CD4-positive, alpha-beta T cell treated with Interleukin-21 for 1 hour (primary cell): ENCODE data around the gene RFX8.
"Not testable (repeated sequence)": the region's sequence is repeated elsewhere in the genome, so short reads cannot be mapped to it uniquely, and the experiment has no call there.

Experiments
- DNase-seq: peaks from one replicate; pipeline ENCODE4 v3.0.0-alpha.2; 2020

RFX8 gene

DNA sequence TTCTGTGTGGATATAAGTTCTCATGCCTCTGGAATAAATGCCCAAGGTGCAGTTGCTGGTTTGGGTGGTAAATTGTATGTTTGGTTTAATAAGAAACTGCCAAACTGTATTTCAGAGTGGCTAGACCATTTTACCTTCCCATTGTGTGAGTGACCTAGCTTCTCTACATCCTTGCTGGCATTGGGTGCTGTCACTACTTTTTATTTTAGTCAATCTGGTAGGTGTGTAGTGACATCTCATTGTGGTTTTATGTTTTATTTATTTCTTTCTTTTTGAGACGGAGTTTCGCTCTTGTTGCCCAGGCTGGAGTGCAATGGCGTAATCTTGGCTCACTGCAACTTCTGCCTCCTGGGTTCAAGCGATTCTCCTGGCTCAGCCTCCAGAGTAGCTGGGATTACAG, 36.4 kb downstream of the RFX8 start:
- DNase-seq, result not testable (repeated sequence)

- DNase-seq, result no peak
Measured at GRCh38 chr2:101435001-101435862, 39.7 kb downstream of the RFX8 start.

DNA sequence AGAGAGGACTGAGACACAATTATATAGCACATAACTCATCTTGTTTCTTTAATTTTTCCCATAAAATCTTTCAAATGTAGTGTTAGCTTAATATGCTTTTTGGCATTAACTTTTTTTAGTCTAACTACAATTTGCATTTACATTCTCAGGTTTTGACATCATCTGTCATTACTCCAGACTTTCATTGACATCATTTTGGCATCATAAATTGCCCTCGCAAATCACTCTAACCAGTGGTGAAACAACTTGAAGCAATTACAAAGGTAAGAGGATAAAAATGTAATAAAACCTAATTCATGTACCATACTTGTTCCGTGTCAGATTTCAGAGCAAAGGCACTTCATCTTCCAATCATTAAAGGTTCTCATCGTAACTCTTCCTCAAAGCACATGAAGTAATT, 41.4 kb downstream of the RFX8 start:
- DNase-seq, result no peak

DNA sequence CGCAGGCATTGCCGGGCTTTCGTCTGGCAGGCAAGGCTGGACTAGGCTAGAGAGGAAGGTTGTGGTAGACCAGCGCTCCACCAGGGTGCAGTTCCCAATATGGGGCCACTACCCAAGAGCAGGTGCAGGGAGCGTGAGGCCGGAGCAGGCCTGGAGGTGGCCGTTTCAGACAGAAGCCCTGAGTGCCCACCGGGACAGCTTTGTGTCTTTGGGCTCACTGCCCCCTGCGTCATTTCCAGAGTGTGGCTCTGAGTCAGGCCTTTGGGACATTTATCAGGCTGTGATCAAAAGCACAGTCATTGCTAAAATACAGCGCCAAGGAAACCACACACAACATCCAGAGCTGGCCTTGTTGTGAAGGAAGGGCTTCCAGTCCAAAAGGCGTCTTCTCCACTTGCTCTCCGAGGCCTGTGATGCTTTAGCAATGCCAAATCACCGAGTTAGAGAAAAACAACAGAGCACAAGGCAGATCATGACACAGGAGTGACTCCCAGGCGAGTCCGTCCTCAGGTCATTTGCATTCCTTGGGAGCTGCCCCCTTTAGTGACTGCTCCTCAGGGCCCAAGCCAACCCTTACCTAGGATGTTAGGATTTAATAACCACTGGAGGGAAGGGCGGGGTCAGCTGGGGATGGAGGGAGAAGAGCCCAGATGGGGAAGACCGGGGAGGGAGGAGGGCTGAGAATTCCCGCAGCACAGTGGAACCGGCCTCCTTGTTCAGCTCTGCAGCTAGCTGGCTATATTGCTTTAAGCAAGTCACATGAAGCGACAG, 42.3 kb downstream of the RFX8 start:
- no peak for DNase-seq

- no peak for DNase-seq
Measured at GRCh38 chr2:101431486-101431885, 43.4 kb downstream of the RFX8 start.

DNA sequence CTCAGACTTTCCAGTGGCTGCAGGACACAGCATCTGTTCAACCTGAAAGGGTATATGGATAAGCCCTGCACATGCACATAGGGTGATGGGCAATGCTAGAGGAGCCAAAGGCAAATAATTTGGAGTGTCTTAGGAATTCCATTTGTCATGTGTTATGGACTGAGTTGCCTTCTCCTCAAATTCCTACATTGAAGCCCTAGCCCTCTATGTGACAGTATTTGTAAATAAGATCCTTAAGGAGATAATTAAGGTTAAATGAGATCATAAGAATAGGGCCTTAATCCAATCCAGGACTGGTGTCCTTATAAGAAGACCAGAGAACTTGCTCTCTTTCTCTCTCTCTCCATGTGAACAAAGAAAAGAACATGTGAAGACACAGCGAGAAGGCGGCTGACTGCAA, 44.8 kb downstream of the RFX8 start:
- DNase-seq, result no peak

- no peak for DNase-seq
Measured at GRCh38 chr2:101429453-101429852, 45.5 kb downstream of the RFX8 start.

- DNase-seq, result no peak
Measured at GRCh38 chr2:101428422-101429176, 46.3 kb downstream of the RFX8 start.

GRCh38 chr2:101427743-101428142, 47.2 kb downstream of the RFX8 start:
- no peak for DNase-seq

DNA sequence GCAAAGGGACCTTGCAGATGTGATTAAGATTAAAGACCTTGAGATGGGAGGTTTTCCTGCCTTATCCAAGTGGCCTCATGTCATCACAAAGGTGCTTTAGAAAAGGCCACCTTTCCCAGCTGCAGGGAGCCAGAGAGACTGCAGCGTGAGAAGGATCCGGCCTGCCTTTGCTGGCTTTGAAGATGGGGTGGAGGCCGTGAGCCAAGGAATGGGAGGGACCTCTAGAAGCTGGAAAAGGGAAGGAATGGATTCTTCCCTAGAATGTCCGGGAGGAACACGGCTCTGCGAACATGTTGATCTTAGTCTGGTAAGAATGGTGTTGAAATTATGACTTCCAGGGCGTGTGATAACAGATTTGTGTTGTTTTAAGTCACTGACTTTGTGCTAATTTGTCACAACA, 47.7 kb downstream of the RFX8 start:
- no peak for DNase-seq

DNA sequence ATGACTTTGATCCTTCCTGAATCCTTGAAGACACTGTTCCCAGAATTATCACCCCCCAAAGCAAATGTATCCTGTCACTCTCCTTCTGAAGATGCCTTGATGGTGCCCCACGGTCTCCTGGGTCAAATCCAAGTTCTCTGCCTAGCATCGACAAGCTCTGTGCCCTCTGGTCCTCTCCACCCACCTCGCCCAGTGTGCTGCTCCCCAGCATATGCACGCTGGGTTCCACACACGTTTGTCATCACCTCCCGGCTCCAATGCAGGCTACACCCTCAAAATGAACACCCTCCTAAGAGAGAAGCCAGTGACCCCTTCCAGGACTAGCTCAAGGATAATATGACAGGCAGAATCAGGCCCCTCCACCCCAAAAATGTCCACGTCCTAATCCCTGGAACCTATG, 48.1 kb downstream of the RFX8 start:
- no peak for DNase-seq

GRCh38 chr2:101420623-101421022, 54.3 kb downstream of the RFX8 start:
- no peak for DNase-seq

DNA sequence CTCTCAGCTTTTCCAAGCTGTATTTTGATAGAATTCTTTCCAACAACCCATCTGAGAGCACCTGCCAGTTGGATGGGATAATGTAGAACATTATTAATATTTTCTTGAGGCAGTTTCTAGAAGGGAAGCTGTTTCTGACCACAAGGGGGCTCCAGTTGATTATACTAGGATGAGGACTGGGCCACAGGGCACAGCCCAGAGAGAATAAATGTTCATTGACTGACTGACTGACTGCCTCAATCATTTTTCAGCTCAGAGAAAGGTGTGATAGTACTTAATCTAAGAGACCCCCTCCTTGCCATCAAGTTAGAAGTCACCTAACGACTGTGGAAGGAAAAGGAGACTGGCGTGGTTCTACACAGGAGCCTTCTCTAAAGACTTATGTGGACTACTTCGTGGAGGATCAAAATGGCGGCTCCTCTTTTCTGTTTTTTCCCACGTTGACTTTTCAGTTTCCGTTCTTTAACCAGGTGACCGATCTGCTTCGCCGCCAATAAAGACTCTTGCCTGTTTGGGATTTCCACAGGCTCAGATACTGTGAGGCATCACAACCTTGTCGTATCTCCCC, 55.7 kb downstream of the RFX8 start:
- DNase-seq, result peak; percentile 72

DNA sequence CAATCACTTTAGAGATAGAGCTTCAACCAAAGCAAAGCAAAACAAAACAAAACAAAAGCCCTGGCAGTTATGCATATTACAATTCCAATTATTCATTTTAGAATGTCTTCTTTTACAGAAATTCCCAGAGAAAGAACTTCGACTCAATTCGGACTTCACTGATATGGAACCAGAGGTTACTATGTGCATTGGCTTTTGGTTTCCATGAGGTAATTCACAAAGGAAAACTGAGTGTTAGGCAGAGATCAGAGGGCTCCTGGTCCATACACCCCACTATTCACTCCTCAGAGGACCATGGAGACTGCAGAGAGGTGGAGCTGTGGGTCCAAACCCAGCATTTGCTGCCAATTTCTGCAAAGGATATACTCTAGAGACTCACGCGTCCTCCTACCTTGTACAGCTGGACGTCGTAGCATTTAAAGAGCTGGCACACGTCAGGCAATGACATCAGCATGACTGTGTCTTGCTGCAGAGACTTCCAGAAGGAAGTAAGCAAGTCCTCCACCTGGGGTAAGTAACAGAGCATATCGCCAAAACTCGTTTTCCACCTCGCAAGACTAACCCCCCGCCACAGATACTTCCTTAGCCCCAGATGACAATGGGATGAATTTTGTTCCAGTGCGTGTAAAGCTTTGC, 56.3 kb downstream of the RFX8 start:
- no peak for DNase-seq

DNA sequence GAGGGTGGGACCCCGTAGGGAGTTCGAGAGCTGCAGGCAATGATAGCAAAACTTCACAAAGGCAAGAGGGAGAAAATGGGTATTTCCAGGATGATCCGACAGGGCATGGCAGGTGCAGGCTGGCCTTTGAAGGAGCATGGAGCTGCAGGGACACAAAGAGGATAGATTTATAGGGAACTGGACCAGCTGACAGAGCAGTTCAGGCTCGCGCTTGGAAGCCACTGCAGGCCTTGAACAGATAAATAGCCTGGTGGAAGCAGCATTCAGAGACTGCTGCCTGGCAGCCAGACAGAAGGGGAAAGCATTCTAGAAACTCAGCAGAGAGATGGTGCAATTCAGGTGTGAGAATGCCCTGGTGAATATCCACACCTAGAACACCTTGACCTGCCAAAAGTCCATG, 58.3 kb downstream of the RFX8 start:
- DNase-seq, result no peak

DNA sequence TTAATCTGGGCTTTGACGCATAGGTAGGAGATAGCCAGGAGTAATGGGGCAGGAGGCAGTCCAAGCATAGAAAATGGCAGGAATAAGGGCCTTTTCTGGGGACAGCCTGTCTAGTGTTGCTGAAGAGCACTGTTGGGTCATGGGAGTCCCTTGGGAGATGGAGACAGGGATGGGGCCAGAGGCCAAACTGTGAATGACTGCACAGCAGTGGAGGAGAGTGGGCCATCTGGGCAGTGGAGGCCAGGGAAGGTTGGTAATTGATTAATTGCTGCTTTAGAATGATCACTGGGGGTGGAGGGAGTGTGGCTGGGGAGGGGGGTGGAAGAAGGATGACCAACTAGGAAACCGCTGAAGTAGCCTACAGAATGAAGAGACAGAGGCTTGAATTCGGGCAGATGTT, 59.0 kb downstream of the RFX8 start:
- no peak for DNase-seq

GRCh38 chr2:101415220-101415619, 59.7 kb downstream of the RFX8 start:
- no peak for DNase-seq

DNA sequence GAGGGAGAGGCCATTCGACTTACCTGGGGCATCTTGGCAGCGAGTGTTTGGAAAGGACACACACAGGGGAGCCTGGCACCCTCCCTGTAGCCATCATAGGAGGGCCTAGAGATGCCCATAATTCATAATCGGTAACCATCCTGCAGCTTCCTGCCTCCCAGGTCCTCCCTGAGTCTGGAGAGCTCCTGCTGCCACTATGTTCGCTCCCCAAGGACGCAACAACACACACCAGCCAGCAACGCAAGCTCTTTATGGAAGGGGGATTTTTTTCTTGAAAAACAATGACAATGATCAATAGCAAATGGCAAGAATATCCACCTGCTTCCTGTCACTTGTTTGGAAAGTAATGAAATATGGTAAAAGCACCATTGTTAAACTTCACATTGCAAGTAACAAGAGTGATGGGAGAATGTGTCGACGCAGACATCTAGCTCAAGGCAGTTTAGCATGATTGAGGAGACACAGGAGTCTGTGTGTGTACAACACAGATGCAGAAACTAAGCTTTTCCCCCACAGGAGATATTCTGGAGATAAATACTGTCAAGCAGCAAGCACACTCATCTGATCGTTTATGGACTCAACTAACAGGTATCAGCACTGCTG, 62.7 kb downstream of the RFX8 start:
- no peak for DNase-seq

DNA sequence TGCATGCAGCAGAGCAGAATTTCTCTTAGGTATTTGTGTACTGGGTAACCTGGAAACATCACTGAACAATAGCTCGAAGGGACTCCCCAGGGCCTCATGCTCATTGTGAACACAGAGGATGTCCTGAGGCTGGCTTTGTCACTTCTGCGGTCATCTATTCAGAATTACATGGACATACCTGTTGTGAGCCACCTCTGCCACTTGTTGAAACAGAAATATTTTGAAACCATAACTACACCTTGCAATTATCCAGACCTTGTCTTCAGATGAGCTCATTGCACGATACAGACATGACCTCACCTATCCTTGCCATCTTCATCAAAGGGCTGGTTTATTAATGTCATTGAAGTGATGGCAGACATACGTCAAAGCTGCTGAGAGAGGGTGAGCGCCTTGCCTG, 64.2 kb downstream of the RFX8 start:
- no peak for DNase-seq

- no peak for DNase-seq
Measured at GRCh38 chr2:101410114-101410513, 64.8 kb downstream of the RFX8 start.

GRCh38 chr2:101409699-101410098, 65.2 kb downstream of the RFX8 start:
- no peak for DNase-seq

DNA sequence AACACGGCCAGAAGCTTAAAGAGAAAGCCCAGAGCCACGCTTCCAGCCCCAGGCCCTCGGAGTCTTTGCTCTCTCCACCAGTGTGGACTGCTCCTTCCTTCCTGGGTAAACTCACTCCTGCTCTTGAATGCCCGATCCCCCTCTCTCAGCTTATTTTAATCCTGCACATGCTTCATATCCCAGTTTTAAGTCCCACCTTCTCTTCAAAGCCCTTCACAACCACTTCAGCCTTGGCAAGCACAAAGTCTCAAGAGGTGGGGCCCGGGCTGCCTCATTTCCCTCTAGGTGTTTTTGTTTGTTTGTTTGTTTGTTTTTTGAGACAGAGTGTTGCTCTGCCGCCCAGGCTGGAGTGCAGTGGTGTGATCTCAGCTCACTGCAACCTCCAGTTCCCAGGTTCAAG, 66.0 kb downstream of the RFX8 start:
- no peak for DNase-seq
